Measurements from ENCODE around the gene PRICKLE2.

PRICKLE2 gene

DNA sequence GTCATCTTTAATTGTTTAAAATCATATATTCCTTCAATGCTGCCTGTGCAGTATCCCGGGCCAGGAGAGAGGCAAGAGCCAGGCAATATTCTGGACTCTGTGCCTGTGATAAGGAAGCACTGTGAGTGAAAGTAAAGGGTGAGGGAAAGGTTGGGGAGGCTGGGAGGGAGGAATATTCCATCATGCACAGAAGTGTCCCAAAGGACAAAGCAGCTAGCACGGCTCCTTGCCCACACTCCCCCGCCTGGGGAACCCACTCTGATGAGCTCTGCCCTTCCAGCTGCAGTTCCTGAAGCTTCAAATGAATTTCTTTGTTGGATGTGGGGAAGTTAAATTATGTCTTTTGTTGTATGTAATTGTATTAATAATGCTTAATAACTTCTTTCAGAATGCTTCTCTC lies 1.5 kb upstream of the PRICKLE2 start:
- Histone ChIP-seq H3K27me3 (replicated peaks; ENCODE audit: insufficient read depth, low read length) (no peaks in the 10 kb centered on the region), H3K4me3 (ENCODE audit: low read length) (no peak overlapping the region), H3K36me3 (replicated peaks; ENCODE audit: insufficient read depth, low read length) (no peaks in the 10 kb centered on the region), H3K4me1 (ENCODE audit: low read length) (peaks cover 14% of the 10 kb centered on the region), H3K27ac (ENCODE audit: low read length) (no peak overlapping the region), H3K9ac (ENCODE audit: low read length) (no peak overlapping the region), H3F3A (ENCODE audit: insufficient read depth, low read length) (peaks cover 20% of the 10 kb centered on the region), H3K9me3 (replicated peaks; ENCODE audit: insufficient read depth, low read length) (no peaks in the 10 kb centered on the region), H4K20me1 (ENCODE audit: insufficient read depth, low read length) (no peaks in the 10 kb centered on the region), H3K4me2 (ENCODE audit: low read depth, low read length) (no peak overlapping the region), H3K79me2 (ENCODE audit: low read length) (peaks cover 32% of the 10 kb centered on the region), H3K9me2 (replicated peaks; ENCODE audit: insufficient read depth, low read length) (no peaks in the 10 kb centered on the region), H2AFZ (ENCODE audit: low read length) (no peak overlapping the region)
- DNase-seq = no peak
- TF ChIP-seq, protein P1, sequence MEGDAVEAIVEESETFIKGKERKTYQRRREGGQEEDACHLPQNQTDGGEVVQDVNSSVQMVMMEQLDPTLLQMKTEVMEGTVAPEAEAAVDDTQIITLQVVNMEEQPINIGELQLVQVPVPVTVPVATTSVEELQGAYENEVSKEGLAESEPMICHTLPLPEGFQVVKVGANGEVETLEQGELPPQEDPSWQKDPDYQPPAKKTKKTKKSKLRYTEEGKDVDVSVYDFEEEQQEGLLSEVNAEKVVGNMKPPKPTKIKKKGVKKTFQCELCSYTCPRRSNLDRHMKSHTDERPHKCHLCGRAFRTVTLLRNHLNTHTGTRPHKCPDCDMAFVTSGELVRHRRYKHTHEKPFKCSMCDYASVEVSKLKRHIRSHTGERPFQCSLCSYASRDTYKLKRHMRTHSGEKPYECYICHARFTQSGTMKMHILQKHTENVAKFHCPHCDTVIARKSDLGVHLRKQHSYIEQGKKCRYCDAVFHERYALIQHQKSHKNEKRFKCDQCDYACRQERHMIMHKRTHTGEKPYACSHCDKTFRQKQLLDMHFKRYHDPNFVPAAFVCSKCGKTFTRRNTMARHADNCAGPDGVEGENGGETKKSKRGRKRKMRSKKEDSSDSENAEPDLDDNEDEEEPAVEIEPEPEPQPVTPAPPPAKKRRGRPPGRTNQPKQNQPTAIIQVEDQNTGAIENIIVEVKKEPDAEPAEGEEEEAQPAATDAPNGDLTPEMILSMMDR (IDR thresholded peaks at IDR 0.05; ENCODE audit: low read length) = no peak
- no peak for TF ChIP-seq EZH2phosphoT487 (IDR thresholded peaks at IDR 0.05; ENCODE audit: low read length)
- no peak for TF ChIP-seq EZH2 (optimal IDR thresholded peaks at IDR 0.05; ENCODE audit: low read depth, low read length)

- Histone ChIP-seq H3K36me3 (replicated peaks; ENCODE audit: insufficient read depth, low read length) (no peaks in the 10 kb centered on the region), H3K27ac (ENCODE audit: low read length) (peak overlapping the region; percentile 90), H3K9ac (ENCODE audit: low read length) (peak overlapping the region; percentile 76), H3K4me2 (ENCODE audit: low read depth, low read length) (peak overlapping the region; percentile 85), H4K20me1 (ENCODE audit: insufficient read depth, low read length) (no peaks in the 10 kb centered on the region), H3K9me2 (replicated peaks; ENCODE audit: insufficient read depth, low read length) (no peaks in the 10 kb centered on the region), H3K27me3 (replicated peaks; ENCODE audit: insufficient read depth, low read length) (no peaks in the 10 kb centered on the region), H3K9me3 (replicated peaks; ENCODE audit: insufficient read depth, low read length) (no peaks in the 10 kb centered on the region), H3K4me3 (ENCODE audit: low read length) (peak overlapping the region; percentile 66), H3K79me2 (ENCODE audit: low read length) (peaks cover 40% of the 10 kb centered on the region), H2AFZ (ENCODE audit: low read length) (peak overlapping the region; percentile 67), H3F3A (ENCODE audit: insufficient read depth, low read length) (peaks cover 20% of the 10 kb centered on the region), H3K4me1 (ENCODE audit: low read length) (peaks cover 17% of the 10 kb centered on the region)
- no peak for TF ChIP-seq EZH2 (optimal IDR thresholded peaks at IDR 0.05; ENCODE audit: low read depth, low read length)
- TF ChIP-seq EZH2phosphoT487 (IDR thresholded peaks at IDR 0.05; ENCODE audit: low read length) = no peak
- TF ChIP-seq, protein P1 (IDR thresholded peaks at IDR 0.05; ENCODE audit: low read length) = no peak
- peak; percentile 68 for DNase-seq
Observed at GRCh38 chr3:64225695-64226499, 631 bp upstream of the PRICKLE2 start.

GRCh38 chr3:64223791-64224745 lies 1.2 kb downstream of the PRICKLE2 start:
- H3K9me2 ChIP-seq (replicated peaks; ENCODE audit: insufficient read depth, low read length) = no peaks in the 10 kb centered on the region
- H3K9ac ChIP-seq (ENCODE audit: low read length) = peak overlapping the region; percentile 76
- H3K27ac ChIP-seq (ENCODE audit: low read length) = peak overlapping the region; percentile 90; the same call in 1 of the 2 replicates
- no peaks in the 10 kb centered on the region for H3K27me3 ChIP-seq (replicated peaks; ENCODE audit: insufficient read depth, low read length)
- peak overlapping the region; percentile 66 for H3K4me3 ChIP-seq (ENCODE audit: low read length)
- no peaks in the 10 kb centered on the region for H4K20me1 ChIP-seq (ENCODE audit: insufficient read depth, low read length)
- H3K4me1 ChIP-seq (ENCODE audit: low read length) = peaks cover 17% of the 10 kb centered on the region
- DNase-seq = peak; percentile 82
- H3K9me3 ChIP-seq (replicated peaks; ENCODE audit: insufficient read depth, low read length) = no peaks in the 10 kb centered on the region
- peak overlapping the region; percentile 67 for H2AFZ ChIP-seq (ENCODE audit: low read length)
- TF ChIP-seq, protein P1 (IDR thresholded peaks at IDR 0.05; ENCODE audit: low read length) = peak; percentile 57
- TF ChIP-seq EZH2phosphoT487 (IDR thresholded peaks at IDR 0.05; ENCODE audit: low read length) = no peak
- H3K4me2 ChIP-seq (ENCODE audit: low read depth, low read length) = peak overlapping the region; percentile 85
- H3K79me2 ChIP-seq (ENCODE audit: low read length) = peaks cover 58% of the 10 kb centered on the region
- no peaks in the 10 kb centered on the region for H3K36me3 ChIP-seq (replicated peaks; ENCODE audit: insufficient read depth, low read length)
- peaks cover 20% of the 10 kb centered on the region for H3F3A ChIP-seq (ENCODE audit: insufficient read depth, low read length)

Data from MM.1S (cell line).